ENCODE data around the gene PKP2. TPM values are rescaled to one million over a fixed set of nuclear protein-coding genes. Genes with fewer than 3 reads are reported as not detected.

Gene PKP2
- total RNA-seq, 2 experiments from 2014 or later, result 0.18 to 0.60 TPM

- Mint-ChIP-seq H3K4me1 (no peaks in the 10 kb centered on the region), H3K4me3 (no peak overlapping the region), H3K36me3 (no peaks in the 10 kb centered on the region)
Observed at GRCh38 chr12:32821293-32821692, 75.3 kb downstream of the PKP2 start.

GRCh38 chr12:32820376-32820931, 76.1 kb downstream of the PKP2 start:
- no peak for DNase-seq
- no peak overlapping the region for H3K4me3 Mint-ChIP-seq
- H3K9me3 Mint-ChIP-seq, result no peaks in the 10 kb centered on the region
- H3K27me3 Mint-ChIP-seq, result peaks cover 4% of the 10 kb centered on the region
- no peaks in the 10 kb centered on the region for H3K4me1 Mint-ChIP-seq
- H3K36me3 Mint-ChIP-seq, result no peaks in the 10 kb centered on the region
- no peak overlapping the region for H3K27ac Mint-ChIP-seq

More at GRCh38 chr12:32821293-32821692, 75.3 kb downstream of the PKP2 start:
- DNase-seq, result no peak
- Mint-ChIP-seq H3K27ac (no peak overlapping the region), H3K27me3 (peaks cover 4% of the 10 kb centered on the region), H3K9me3 (no peaks in the 10 kb centered on the region)

- no peak for DNase-seq
- no peak overlapping the region for H3K27ac Mint-ChIP-seq
- H3K4me3 Mint-ChIP-seq, result no peak overlapping the region
- no peaks in the 10 kb centered on the region for H3K4me1 Mint-ChIP-seq
- H3K9me3 Mint-ChIP-seq, result no peaks in the 10 kb centered on the region
- peaks cover 8% of the 10 kb centered on the region for H3K27me3 Mint-ChIP-seq
- no peaks in the 10 kb centered on the region for H3K36me3 Mint-ChIP-seq
Observed at GRCh38 chr12:32819424-32819823, 77.2 kb downstream of the PKP2 start.

- Mint-ChIP-seq H3K9me3 (peaks cover 6% of the 10 kb centered on the region), H3K4me3 (no peak overlapping the region), H3K36me3 (no peaks in the 10 kb centered on the region), H3K27ac (no peak overlapping the region), H3K4me1 (no peaks in the 10 kb centered on the region), H3K27me3 (peaks cover 7% of the 10 kb centered on the region)
- no peak for DNase-seq
Observed at GRCh38 chr12:32811686-32812392, 84.7 kb downstream of the PKP2 start.

- no peak overlapping the region for H3K27ac Mint-ChIP-seq
- H3K36me3 Mint-ChIP-seq, result no peaks in the 10 kb centered on the region
- no peak overlapping the region for H3K4me3 Mint-ChIP-seq
- H3K4me1 Mint-ChIP-seq, result no peaks in the 10 kb centered on the region
- peaks cover 17% of the 10 kb centered on the region for H3K9me3 Mint-ChIP-seq
- no peak for DNase-seq
- peaks cover 8% of the 10 kb centered on the region for H3K27me3 Mint-ChIP-seq
Observed at GRCh38 chr12:32809846-32810245, 86.7 kb downstream of the PKP2 start.

- no peak for DNase-seq
- H3K27ac Mint-ChIP-seq, result no peak overlapping the region
- H3K36me3 Mint-ChIP-seq, result no peaks in the 10 kb centered on the region
Observed at GRCh38 chr12:32809196-32809595, 87.4 kb downstream of the PKP2 start.

GRCh38 chr12:32804301-32804700, 92.3 kb downstream of the PKP2 start:
- DNase-seq, result no peak
- Mint-ChIP-seq H3K36me3 (no peaks in the 10 kb centered on the region), H3K4me1 (no peaks in the 10 kb centered on the region), H3K27me3 (peaks cover 5% of the 10 kb centered on the region), H3K4me3 (no peak overlapping the region), H3K27ac (no peak overlapping the region), H3K9me3 (peaks cover 17% of the 10 kb centered on the region)

More at GRCh38 chr12:32809196-32809595, 87.4 kb downstream of the PKP2 start:
- no peaks in the 10 kb centered on the region for H3K4me1 Mint-ChIP-seq
- H3K4me3 Mint-ChIP-seq, result no peak overlapping the region
- peaks cover 8% of the 10 kb centered on the region for H3K27me3 Mint-ChIP-seq
- H3K9me3 Mint-ChIP-seq, result peaks cover 17% of the 10 kb centered on the region

- Mint-ChIP-seq H3K36me3 (no peaks in the 10 kb centered on the region), H3K4me3 (no peak overlapping the region), H3K27ac (no peak overlapping the region), H3K27me3 (peaks cover 5% of the 10 kb centered on the region), H3K9me3 (peaks cover 7% of the 10 kb centered on the region), H3K4me1 (no peaks in the 10 kb centered on the region)
- no peak for DNase-seq
Observed at GRCh38 chr12:32801269-32801980, 95.2 kb downstream of the PKP2 start.

- H3K27me3 Mint-ChIP-seq, result no peaks in the 10 kb centered on the region
- H3K4me1 Mint-ChIP-seq, result no peaks in the 10 kb centered on the region
- no peaks in the 10 kb centered on the region for H3K9me3 Mint-ChIP-seq
- DNase-seq, result no peak
- H3K27ac Mint-ChIP-seq, result no peak overlapping the region
- no peak overlapping the region for H3K4me3 Mint-ChIP-seq
- H3K36me3 Mint-ChIP-seq, result no peaks in the 10 kb centered on the region
Observed at GRCh38 chr12:32794281-32794680, 102.3 kb downstream of the PKP2 start.

- peaks cover 9% of the 10 kb centered on the region for H3K27me3 Mint-ChIP-seq
- no peak overlapping the region for H3K4me3 Mint-ChIP-seq
- no peaks in the 10 kb centered on the region for H3K9me3 Mint-ChIP-seq
- no peak for DNase-seq
- no peaks in the 10 kb centered on the region for H3K36me3 Mint-ChIP-seq
- no peaks in the 10 kb centered on the region for H3K4me1 Mint-ChIP-seq
- no peak overlapping the region for H3K27ac Mint-ChIP-seq
Observed at GRCh38 chr12:32789916-32790315, 106.7 kb downstream of the PKP2 start.

GRCh38 chr12:32789446-32789845, 107.1 kb downstream of the PKP2 start:
- Mint-ChIP-seq H3K36me3 (no peaks in the 10 kb centered on the region), H3K4me3 (no peak overlapping the region), H3K27ac (no peak overlapping the region), H3K27me3 (peaks cover 9% of the 10 kb centered on the region), H3K4me1 (no peaks in the 10 kb centered on the region), H3K9me3 (no peaks in the 10 kb centered on the region)
- no peak for DNase-seq

GRCh38 chr12:32788405-32788804, 108.2 kb downstream of the PKP2 start:
- no peaks in the 10 kb centered on the region for H3K9me3 Mint-ChIP-seq
- no peak overlapping the region for H3K4me3 Mint-ChIP-seq
- no peak for DNase-seq
- H3K4me1 Mint-ChIP-seq, result no peaks in the 10 kb centered on the region
- no peak overlapping the region for H3K27ac Mint-ChIP-seq
- no peaks in the 10 kb centered on the region for H3K36me3 Mint-ChIP-seq
- H3K27me3 Mint-ChIP-seq, result peaks cover 12% of the 10 kb centered on the region

GRCh38 chr12:32785557-32785956, 111.0 kb downstream of the PKP2 start:
- H3K27ac Mint-ChIP-seq, result no peak overlapping the region
- DNase-seq, result no peak
- no peaks in the 10 kb centered on the region for H3K4me1 Mint-ChIP-seq
- no peaks in the 10 kb centered on the region for H3K9me3 Mint-ChIP-seq
- H3K36me3 Mint-ChIP-seq, result no peaks in the 10 kb centered on the region
- no peak overlapping the region for H3K4me3 Mint-ChIP-seq
- H3K27me3 Mint-ChIP-seq, result peaks cover 12% of the 10 kb centered on the region

GRCh38 chr12:32783029-32783428, 113.5 kb downstream of the PKP2 start:
- DNase-seq, result no peak
- Mint-ChIP-seq H3K4me1 (no peaks in the 10 kb centered on the region), H3K9me3 (no peaks in the 10 kb centered on the region), H3K36me3 (no peaks in the 10 kb centered on the region), H3K27ac (no peak overlapping the region), H3K27me3 (peaks cover 20% of the 10 kb centered on the region), H3K4me3 (no peak overlapping the region)

- H3K27ac Mint-ChIP-seq, result no peak overlapping the region
- H3K4me3 Mint-ChIP-seq, result no peak overlapping the region
- DNase-seq, result no peak
- no peaks in the 10 kb centered on the region for H3K4me1 Mint-ChIP-seq
- H3K36me3 Mint-ChIP-seq, result no peaks in the 10 kb centered on the region
- H3K9me3 Mint-ChIP-seq, result no peaks in the 10 kb centered on the region
- H3K27me3 Mint-ChIP-seq, result peaks cover 11% of the 10 kb centered on the region
Observed at GRCh38 chr12:32780071-32780470, 116.5 kb downstream of the PKP2 start.
